ENCODE data around the gene IMPA2.

The IMPA2 gene

DNA sequence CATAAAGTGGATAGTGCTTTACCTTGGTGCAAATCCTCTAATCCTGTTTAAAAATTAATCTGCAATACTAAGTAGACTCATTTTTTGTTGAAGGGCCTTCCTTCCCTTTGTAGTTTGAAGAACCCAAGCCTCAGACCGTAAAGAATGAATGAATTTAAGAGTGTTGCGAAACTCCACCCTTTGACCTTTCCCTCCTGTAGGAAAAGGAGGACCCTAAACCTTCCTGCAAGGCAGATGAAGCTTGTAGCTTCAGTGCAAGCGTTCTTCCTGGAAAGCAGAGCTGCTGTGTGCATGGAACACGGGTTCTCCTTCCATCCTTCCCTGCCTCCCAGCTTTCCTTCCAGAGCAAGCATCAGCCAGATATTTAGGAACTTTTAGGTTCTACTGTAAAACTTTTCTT lies 1.7 kb downstream of the IMPA2 start:
- H3K4me3 ChIP-seq (ENCODE audit: low read length in 2 of 2): peak overlapping the region in 1 of 2 donors; percentile 79

DNA sequence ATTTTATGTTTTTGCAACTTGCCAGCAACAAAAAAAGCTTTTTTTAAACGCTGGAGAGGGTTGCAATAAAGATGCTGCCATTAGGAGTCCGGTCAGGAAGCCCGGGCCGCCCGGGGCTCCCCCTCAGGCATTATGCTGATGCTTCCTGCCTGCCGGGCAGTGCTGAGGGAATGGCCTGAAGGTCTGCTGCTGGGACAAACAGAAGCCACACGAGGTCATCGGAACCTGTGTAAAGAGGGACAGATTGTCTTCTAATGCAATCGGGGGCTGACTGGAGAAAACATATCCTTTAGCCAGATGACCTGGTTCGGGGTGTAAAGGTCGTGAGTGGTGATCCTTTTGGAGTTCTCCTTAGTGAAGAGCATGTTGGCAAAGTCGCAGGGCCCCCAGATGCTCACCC lies 2.3 kb downstream of the IMPA2 start:
- no peak overlapping the region for H3K23ac ChIP-seq (ENCODE audit: low read depth, low read length, poor library complexity)
- H3K36me3 ChIP-seq (replicated peaks in 1 of 2; ENCODE audit: control insufficient read depth in 2 of 2, insufficient read depth in 2 of 2, low read length in 2 of 2): peaks cover 6 to 12% of the 10 kb centered on the region in 2 donors
- peak overlapping the region; percentile 56 for H2AK5ac ChIP-seq (ENCODE audit: low read depth, low read length)
- WGBS, 2 donors (ENCODE audit: extremely low coverage in 2 of 2, insufficient read length in 2 of 2, insufficient replicate concordance in 1 of 2): no CpG with 5 or more reads among the region's 12 CpGs
- H3K79me1 ChIP-seq (ENCODE audit: low read depth, low read length): peaks cover 7% of the 10 kb centered on the region
- H4K8ac ChIP-seq (ENCODE audit: low read depth, low read length): no peak overlapping the region
- H3K27me3 ChIP-seq (ENCODE audit: control insufficient read depth in 3 of 3, insufficient read depth in 3 of 3, low read depth in 1 of 3, low read length in 3 of 3): no peaks in the 10 kb centered on the region
- H2BK12ac ChIP-seq (ENCODE audit: low read length): no peak overlapping the region
- no peak overlapping the region for H3K4me3 ChIP-seq (ENCODE audit: low read length in 2 of 2)
- peaks cover 5 to 10% of the 10 kb centered on the region in 2 donors for H3K4me1 ChIP-seq (ENCODE audit: control insufficient read depth in 2 of 2, insufficient read depth in 1 of 2, low read depth in 1 of 2, low read length in 2 of 2)
- peaks cover 0 to 3% of the 10 kb centered on the region in 2 donors for H3K9me3 ChIP-seq (replicated peaks in 1 of 2; ENCODE audit: control insufficient read depth in 2 of 2, insufficient read depth in 1 of 2, low read depth in 1 of 2, low read length in 2 of 2)
- no peak overlapping the region for H3K4ac ChIP-seq (ENCODE audit: low read length)
- no peak overlapping the region for H3K9ac ChIP-seq (ENCODE audit: low read depth, low read length, poor library complexity)
- H2BK120ac ChIP-seq (ENCODE audit: low read depth, low read length): no peak overlapping the region
- no peak overlapping the region for H3K14ac ChIP-seq (ENCODE audit: low read length)
- no peak for DNase-seq (ENCODE audit: low spot score)
- no peak overlapping the region for H2BK5ac ChIP-seq (ENCODE audit: low read length)
- H3K27ac ChIP-seq (replicated peaks; ENCODE audit: low read length): no peak overlapping the region
- no peak overlapping the region for H2BK15ac ChIP-seq (ENCODE audit: low read length)
- H3K4me2 ChIP-seq (ENCODE audit: insufficient read depth, low read length, poor library complexity, severe bottlenecking): no peak overlapping the region
- no peak overlapping the region for H3K18ac ChIP-seq (ENCODE audit: low read length)
- no peak overlapping the region for H4K91ac ChIP-seq (ENCODE audit: low read depth, low read length, poor library complexity)
- no peak overlapping the region for H2AFZ ChIP-seq (ENCODE audit: low read length)

More for the DNA sequence above, 1.7 kb downstream of the IMPA2 start:
- Histone ChIP-seq H4K91ac (ENCODE audit: low read depth, low read length, poor library complexity) (no peak overlapping the region), H3K9me3 (replicated peaks in 1 of 2; ENCODE audit: control insufficient read depth in 2 of 2, insufficient read depth in 1 of 2, low read depth in 1 of 2, low read length in 2 of 2) (peaks cover 0 to 3% of the 10 kb centered on the region in 2 donors), H2BK12ac (ENCODE audit: low read length) (no peak overlapping the region), H3K18ac (ENCODE audit: low read length) (no peak overlapping the region), H3K36me3 (replicated peaks in 1 of 2; ENCODE audit: control insufficient read depth in 2 of 2, insufficient read depth in 2 of 2, low read length in 2 of 2) (peaks cover 6 to 12% of the 10 kb centered on the region in 2 donors), H4K8ac (ENCODE audit: low read depth, low read length) (no peak overlapping the region), H2BK120ac (ENCODE audit: low read depth, low read length) (no peak overlapping the region), H3K27me3 (ENCODE audit: control insufficient read depth in 3 of 3, insufficient read depth in 3 of 3, low read depth in 1 of 3, low read length in 3 of 3) (no peaks in the 10 kb centered on the region), H3K79me1 (ENCODE audit: low read depth, low read length) (peaks cover 7% of the 10 kb centered on the region), H2BK5ac (ENCODE audit: low read length) (no peak overlapping the region), H3K4ac (ENCODE audit: low read length) (no peak overlapping the region), H3K23ac (ENCODE audit: low read depth, low read length, poor library complexity) (no peak overlapping the region), H3K27ac (replicated peaks; ENCODE audit: low read length) (no peak overlapping the region), H3K14ac (ENCODE audit: low read length) (no peak overlapping the region), H3K4me2 (ENCODE audit: insufficient read depth, low read length, poor library complexity, severe bottlenecking) (no peak overlapping the region), H3K9ac (ENCODE audit: low read depth, low read length, poor library complexity) (no peak overlapping the region), H2AFZ (ENCODE audit: low read length) (no peak overlapping the region), H2BK15ac (ENCODE audit: low read length) (no peak overlapping the region), H2AK5ac (ENCODE audit: low read depth, low read length) (no peak overlapping the region), H3K4me1 (ENCODE audit: control insufficient read depth in 2 of 2, insufficient read depth in 1 of 2, low read depth in 1 of 2, low read length in 2 of 2) (peaks cover 5 to 10% of the 10 kb centered on the region in 2 donors)
- WGBS, 2 donors (ENCODE audit: extremely low coverage in 2 of 2, insufficient read length in 2 of 2, insufficient replicate concordance in 1 of 2): no CpG with 5 or more reads among the region's 4 CpGs
- DNase-seq (ENCODE audit: low spot score): no peak

DNA sequence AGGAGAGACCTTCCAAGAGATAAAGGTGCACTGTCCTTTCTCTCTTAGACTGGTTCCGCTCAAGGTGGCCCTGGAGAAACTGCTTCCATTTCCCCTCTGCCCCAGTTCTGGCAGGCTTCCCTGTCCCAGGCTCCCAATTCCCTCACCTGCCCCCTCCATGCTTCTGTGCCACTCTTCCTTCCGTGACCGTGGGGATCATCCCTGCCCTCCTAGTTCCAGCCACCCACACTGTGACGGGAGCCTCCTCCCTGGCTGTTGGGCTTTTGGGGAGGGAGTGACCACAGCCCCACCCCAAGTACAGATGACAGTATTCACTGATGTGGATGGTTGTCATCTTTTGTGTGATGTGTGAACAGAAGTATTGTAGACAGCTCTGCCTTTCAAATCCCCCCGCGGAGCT lies 2.8 kb downstream of the IMPA2 start:
- Histone ChIP-seq H4K91ac (ENCODE audit: low read depth, low read length, poor library complexity) (no peak overlapping the region), H3K4me3 (ENCODE audit: low read length in 2 of 2) (no peak overlapping the region), H3K18ac (ENCODE audit: low read length) (peak overlapping the region; percentile 44), H3K4me1 (ENCODE audit: control insufficient read depth in 2 of 2, insufficient read depth in 1 of 2, low read depth in 1 of 2, low read length in 2 of 2) (peaks cover 5 to 10% of the 10 kb centered on the region in 2 donors), H2BK5ac (ENCODE audit: low read length) (no peak overlapping the region), H2AFZ (ENCODE audit: low read length) (no peak overlapping the region), H3K4me2 (ENCODE audit: insufficient read depth, low read length, poor library complexity, severe bottlenecking) (peak overlapping the region; percentile 31), H2BK12ac (ENCODE audit: low read length) (peak overlapping the region; percentile 7), H3K79me1 (ENCODE audit: low read depth, low read length) (peaks cover 7% of the 10 kb centered on the region), H2BK120ac (ENCODE audit: low read depth, low read length) (no peak overlapping the region), H2AK5ac (ENCODE audit: low read depth, low read length) (peak overlapping the region; percentile 56), H3K36me3 (replicated peaks in 1 of 2; ENCODE audit: control insufficient read depth in 2 of 2, insufficient read depth in 2 of 2, low read length in 2 of 2) (peaks cover 6 to 14% of the 10 kb centered on the region in 2 donors), H4K8ac (ENCODE audit: low read depth, low read length) (no peak overlapping the region), H3K27ac (replicated peaks; ENCODE audit: low read length) (no peak overlapping the region), H2BK15ac (ENCODE audit: low read length) (no peak overlapping the region), H3K23ac (ENCODE audit: low read depth, low read length, poor library complexity) (peak overlapping the region; percentile 52), H3K14ac (ENCODE audit: low read length) (no peak overlapping the region), H3K4ac (ENCODE audit: low read length) (no peak overlapping the region), H3K27me3 (ENCODE audit: control insufficient read depth in 3 of 3, insufficient read depth in 3 of 3, low read depth in 1 of 3, low read length in 3 of 3) (no peaks in the 10 kb centered on the region), H3K9me3 (replicated peaks in 1 of 2; ENCODE audit: control insufficient read depth in 2 of 2, insufficient read depth in 1 of 2, low read depth in 1 of 2, low read length in 2 of 2) (peaks cover 0 to 3% of the 10 kb centered on the region in 2 donors), H3K9ac (ENCODE audit: low read depth, low read length, poor library complexity) (peak overlapping the region; percentile 30)
- no CpG with 5 or more reads among the region's 6 CpGs for WGBS, 2 donors (ENCODE audit: extremely low coverage in 2 of 2, insufficient read length in 2 of 2, insufficient replicate concordance in 1 of 2)
- no peak for DNase-seq (ENCODE audit: low spot score)

DNA sequence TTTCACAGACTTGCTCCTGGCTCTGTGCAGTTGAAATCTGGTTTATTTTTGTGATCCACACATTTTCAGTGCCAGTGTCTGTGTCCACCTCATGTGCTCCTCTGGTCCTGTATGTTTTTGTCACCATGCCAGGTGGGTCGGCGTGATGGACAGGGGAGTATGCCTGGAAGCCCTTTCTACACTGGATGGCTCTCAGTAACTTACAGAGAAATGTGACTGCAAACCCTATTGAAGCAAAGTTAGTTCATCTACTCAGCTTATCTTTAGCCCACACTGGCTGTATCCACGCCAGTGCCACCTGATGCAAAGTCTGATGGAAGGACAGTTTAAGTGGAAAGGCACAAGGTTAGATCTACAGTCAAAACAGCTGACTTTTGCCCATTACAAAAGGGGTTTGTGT lies 4.3 kb downstream of the IMPA2 start:
- Histone ChIP-seq H3K9ac (ENCODE audit: low read depth, low read length, poor library complexity) (no peak overlapping the region), H3K4me2 (ENCODE audit: insufficient read depth, low read length, poor library complexity, severe bottlenecking) (no peak overlapping the region), H2BK15ac (ENCODE audit: low read length) (no peak overlapping the region), H3K4ac (ENCODE audit: low read length) (no peak overlapping the region), H3K27ac (replicated peaks; ENCODE audit: low read length) (no peak overlapping the region), H2BK120ac (ENCODE audit: low read depth, low read length) (no peak overlapping the region), H2BK12ac (ENCODE audit: low read length) (no peak overlapping the region), H3K27me3 (ENCODE audit: control insufficient read depth in 3 of 3, insufficient read depth in 3 of 3, low read depth in 1 of 3, low read length in 3 of 3) (no peaks in the 10 kb centered on the region), H3K4me1 (ENCODE audit: control insufficient read depth in 2 of 2, insufficient read depth in 1 of 2, low read depth in 1 of 2, low read length in 2 of 2) (peaks cover 10 to 15% of the 10 kb centered on the region in 2 donors), H3K9me3 (replicated peaks in 1 of 2; ENCODE audit: control insufficient read depth in 2 of 2, insufficient read depth in 1 of 2, low read depth in 1 of 2, low read length in 2 of 2) (peaks cover 0 to 3% of the 10 kb centered on the region in 2 donors), H3K4me3 (ENCODE audit: low read length in 2 of 2) (no peak overlapping the region), H3K79me1 (ENCODE audit: low read depth, low read length) (peaks cover 12% of the 10 kb centered on the region), H2AFZ (ENCODE audit: low read length) (no peak overlapping the region), H2BK5ac (ENCODE audit: low read length) (no peak overlapping the region), H3K18ac (ENCODE audit: low read length) (no peak overlapping the region), H3K36me3 (replicated peaks in 1 of 2; ENCODE audit: control insufficient read depth in 2 of 2, insufficient read depth in 2 of 2, low read length in 2 of 2) (peaks cover 6 to 15% of the 10 kb centered on the region in 2 donors), H4K91ac (ENCODE audit: low read depth, low read length, poor library complexity) (no peak overlapping the region), H3K23ac (ENCODE audit: low read depth, low read length, poor library complexity) (no peak overlapping the region), H4K8ac (ENCODE audit: low read depth, low read length) (no peak overlapping the region), H3K14ac (ENCODE audit: low read length) (no peak overlapping the region), H2AK5ac (ENCODE audit: low read depth, low read length) (no peak overlapping the region)
- WGBS, 2 donors (ENCODE audit: extremely low coverage in 2 of 2, insufficient read length in 2 of 2, insufficient replicate concordance in 1 of 2): no CpG with 5 or more reads among the region's 3 CpGs
- DNase-seq (ENCODE audit: low spot score): no peak
